CD14-positive monocyte (primary cell): ENCODE measurements around the gene TP53I13. TPM values are rescaled to one million over a fixed set of nuclear protein-coding genes. Genes with fewer than 3 reads are reported as not detected.
A peak's percentile ranks its signal among the peaks of the same experiment; 100 is the strongest.

Source experiments
- DNase-seq, 3 donors: peaks; one replicate each; pipeline ENCODE4 v3.0.0-alpha.2; 2011 to 2022
- H2AFZ ChIP-seq: 2 replicates; pipeline ENCODE4 v1.6.0; 2012; ENCODE audit warnings: mild to moderate bottlenecking, low read depth, low read length, inconsistent platforms; ENCODE audit not compliant: insufficient read depth, poor library complexity, severe bottlenecking
- H3K27ac ChIP-seq, 2 donors: 1 replicate in 1 of 2; 2 replicates in 1 of 2; pipeline ENCODE4 v1.5.1; 2012 to 2013; ENCODE audit warnings: low read length in 2 of 2, control low read depth in 1 of 2, inconsistent platforms in 1 of 2, low read depth in 1 of 2, mild to moderate bottlenecking in 1 of 2
- H3K27me3 ChIP-seq, 2 donors: one replicate each; pipeline versions ENCODE4 v1.6.0 to v1.6.1; 2011 to 2013; ENCODE audit warnings: low read length in 2 of 2; ENCODE audit not compliant: control insufficient read depth in 2 of 2, insufficient read depth in 2 of 2
- H3K36me3 ChIP-seq, 2 donors: replicated peaks in 1 of 2; 1 replicate in 1 of 2; 2 replicates in 1 of 2; pipeline versions ENCODE4 v1.5.1 to v1.6.1; 2012 to 2013; ENCODE audit warnings: low read length in 2 of 2, control low read depth in 1 of 2, inconsistent platforms in 1 of 2, mild to moderate bottlenecking in 1 of 2; ENCODE audit not compliant: insufficient read depth in 2 of 2, control insufficient read depth in 1 of 2
- H3K4me1 ChIP-seq, 2 donors: 1 replicate in 1 of 2; 2 replicates in 1 of 2; pipeline versions ENCODE4 v1.5.1 to v1.6.1; 2012 to 2013; ENCODE audit warnings: low read length in 2 of 2, control low read depth in 1 of 2, inconsistent platforms in 1 of 2, mild to moderate bottlenecking in 1 of 2, moderate library complexity in 1 of 2; ENCODE audit not compliant: insufficient read depth in 2 of 2, control insufficient read depth in 1 of 2
- H3K4me2 ChIP-seq: replicated peaks from 2 replicates; pipeline ENCODE3; 2012; ENCODE audit warnings: low read length, moderate library complexity, mild to moderate bottlenecking; ENCODE audit not compliant: poor library complexity, severe bottlenecking; ENCODE audit errors: extremely low read depth
- H3K4me3 ChIP-seq, 3 experiments: fragments of 200-600 bp in 1 of 3; sonication (generic) in 1 of 3; replicated peaks in 1 of 3; 1 replicate in 2 of 3; 2 replicates in 1 of 3; pipeline ENCODE4 v1.5.1; 2011 to 2013; ENCODE audit warnings: low read length in 3 of 3, mild to moderate bottlenecking in 3 of 3, control low read depth in 2 of 3, low read depth in 2 of 3, inconsistent platforms in 1 of 3, moderate library complexity in 1 of 3
- H3K79me2 ChIP-seq: 2 replicates; pipeline ENCODE4 v1.6.0; 2012; ENCODE audit warnings: mild to moderate bottlenecking, control low read depth, inconsistent platforms, low read length, moderate library complexity; ENCODE audit not compliant: insufficient read depth
- H3K9ac ChIP-seq: 2 replicates; pipeline ENCODE4 v1.6.0; 2017; ENCODE audit warnings: low read length, mild to moderate bottlenecking; ENCODE audit not compliant: insufficient read depth, poor library complexity, severe bottlenecking
- H3K9me3 ChIP-seq, 2 donors: replicated peaks in 1 of 2; 1 replicate in 1 of 2; 2 replicates in 1 of 2; pipeline versions ENCODE4 v1.5.1 to v1.6.1; 2012 to 2013; ENCODE audit warnings: low read length in 2 of 2, control low read depth in 1 of 2; ENCODE audit not compliant: control insufficient read depth in 1 of 2, insufficient read depth in 1 of 2
- H4K20me1 ChIP-seq: 2 replicates; pipeline ENCODE4 v1.6.0; 2012; ENCODE audit warnings: mild to moderate bottlenecking, low read length, control low read depth, moderate library complexity; ENCODE audit not compliant: insufficient read depth
- H3K27ac Mint-ChIP-seq, 7 donors: one replicate each; pipeline ENCODE4 v1.8.0; 2020; ENCODE audit warnings: mild to moderate bottlenecking in 7 of 7, mixed read lengths in 7 of 7, moderate library complexity in 6 of 7, inconsistent platforms in 2 of 7
- H3K27me3 Mint-ChIP-seq, 3 donors: one replicate each; pipeline ENCODE4 v1.8.0; 2021 to 2022; ENCODE audit warnings: low read depth in 3 of 3, mild to moderate bottlenecking in 3 of 3, mixed read lengths in 3 of 3, moderate library complexity in 3 of 3, inconsistent platforms in 1 of 3
- H3K36me3 Mint-ChIP-seq, 2 donors: one replicate each; pipeline ENCODE4 v1.8.0; 2020; ENCODE audit warnings: mixed read lengths in 2 of 2, inconsistent platforms in 1 of 2, mild to moderate bottlenecking in 1 of 2
- H3K4me1 Mint-ChIP-seq: one replicate; pipeline ENCODE4 v1.8.0; 2020; ENCODE audit warnings: mild to moderate bottlenecking, mixed read lengths
- H3K4me3 Mint-ChIP-seq, 2 donors: one replicate each; pipeline ENCODE4 v1.8.0; 2020; ENCODE audit warnings: mild to moderate bottlenecking in 2 of 2, mixed read lengths in 2 of 2, moderate library complexity in 1 of 2
- H3K9me3 Mint-ChIP-seq, 7 donors: one replicate each; pipeline ENCODE4 v1.8.0; 2020 to 2022; ENCODE audit warnings: mixed read lengths in 7 of 7, mild to moderate bottlenecking in 6 of 7, moderate library complexity in 6 of 7, inconsistent platforms in 2 of 7
- WGBS: methylation state at CpG from one replicate; pipeline ENCODE4 v1.1.5; 2013; ENCODE audit warnings: missing lambda C conversion rate; ENCODE audit not compliant: insufficient coverage; 5-methylcytosine and 5-hydroxymethylcytosine counted together
- intact Hi-C, 2 donors: fragments of 100-400 bp; cut with micrococcal nuclease; formaldehyde crosslinking; loops; one replicate each; pipeline versions ENCODE4 v1.15.0 to v1.15.1; 2023
- polyA plus RNA-seq, 3 donors: library from polyadenylated mRNA; depleted of rRNA in 1 of 3; unstranded in 2 of 3; stranded (reverse) in 1 of 3; fragments of 300-500 nt in 2 of 3; fragments of >200 nt in 1 of 3; fragmentation: Illumina TruSeq in 2 of 3; gene quantifications; 1 replicate in 2 of 3; 2 replicates in 1 of 3; pipeline ENCODE4 v1.2.3, GENCODE V29; 2012 to 2021
- TF ChIP-seq, protein P1 (sequence below): fragments of 200-600 bp; IDR thresholded peaks from one replicate; pipeline ENCODE4 v1.8.0; 2022; ENCODE audit warnings: antibody characterized with exemption, mild to moderate bottlenecking

Gene TP53I13
- polyA plus RNA-seq, 3 donors, result 9.4 to 58.6 (median 14.4) TPM

DNA sequence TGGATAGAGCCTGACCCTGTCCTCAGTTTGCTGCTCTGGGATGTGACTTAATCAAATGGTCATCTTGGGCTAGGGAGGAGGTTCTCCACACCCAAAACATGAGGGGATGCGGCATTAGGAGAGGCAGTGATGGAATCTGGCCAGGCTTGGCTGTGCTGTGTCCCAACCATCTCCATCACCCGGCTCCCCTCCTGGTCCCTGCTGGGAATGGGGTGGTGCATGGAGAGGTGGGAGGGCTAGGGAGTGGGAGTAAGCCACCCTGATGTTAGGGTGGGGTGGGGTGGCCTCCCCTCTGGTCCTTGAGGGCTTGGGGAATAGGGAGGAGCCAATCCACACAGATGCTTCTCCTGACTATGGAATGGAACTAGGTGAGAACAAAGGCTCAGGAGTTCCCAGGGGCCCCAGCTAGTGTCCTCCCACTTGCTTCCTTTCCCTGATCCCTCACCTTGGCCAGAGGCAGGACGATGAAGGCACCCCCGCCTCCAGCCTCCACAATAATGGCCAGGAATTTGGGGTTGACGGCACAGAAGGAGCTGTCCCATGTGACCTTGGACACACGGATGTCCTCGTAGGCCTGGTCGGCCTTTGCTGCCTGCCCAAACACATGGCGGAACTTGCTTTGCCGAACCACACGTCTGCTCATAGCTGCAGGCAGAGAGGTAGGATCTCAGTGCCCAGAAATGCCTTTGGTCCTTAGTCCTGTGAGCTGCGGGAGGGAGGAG, 52.4 kb downstream of the TP53I13 start:
- H3K36me3 Mint-ChIP-seq, result peaks cover 6 to 8% of the 10 kb centered on the region in 2 donors
- H3K9ac ChIP-seq, result no peak overlapping the region
- 98% methylated on average over 10 of the region's 12 CpGs for WGBS
- no peak overlapping the region for H3K27ac ChIP-seq
- TF ChIP-seq, protein P1, sequence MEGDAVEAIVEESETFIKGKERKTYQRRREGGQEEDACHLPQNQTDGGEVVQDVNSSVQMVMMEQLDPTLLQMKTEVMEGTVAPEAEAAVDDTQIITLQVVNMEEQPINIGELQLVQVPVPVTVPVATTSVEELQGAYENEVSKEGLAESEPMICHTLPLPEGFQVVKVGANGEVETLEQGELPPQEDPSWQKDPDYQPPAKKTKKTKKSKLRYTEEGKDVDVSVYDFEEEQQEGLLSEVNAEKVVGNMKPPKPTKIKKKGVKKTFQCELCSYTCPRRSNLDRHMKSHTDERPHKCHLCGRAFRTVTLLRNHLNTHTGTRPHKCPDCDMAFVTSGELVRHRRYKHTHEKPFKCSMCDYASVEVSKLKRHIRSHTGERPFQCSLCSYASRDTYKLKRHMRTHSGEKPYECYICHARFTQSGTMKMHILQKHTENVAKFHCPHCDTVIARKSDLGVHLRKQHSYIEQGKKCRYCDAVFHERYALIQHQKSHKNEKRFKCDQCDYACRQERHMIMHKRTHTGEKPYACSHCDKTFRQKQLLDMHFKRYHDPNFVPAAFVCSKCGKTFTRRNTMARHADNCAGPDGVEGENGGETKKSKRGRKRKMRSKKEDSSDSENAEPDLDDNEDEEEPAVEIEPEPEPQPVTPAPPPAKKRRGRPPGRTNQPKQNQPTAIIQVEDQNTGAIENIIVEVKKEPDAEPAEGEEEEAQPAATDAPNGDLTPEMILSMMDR, result no peak
- H3K9me3 Mint-ChIP-seq, result peaks cover 0 to 3% (median 0%) of the 10 kb centered on the region in 7 donors
- DNase-seq, result no peak
- H3K27me3 ChIP-seq, result peaks cover 7 to 68% of the 10 kb centered on the region in 2 donors
- H3K4me2 ChIP-seq, result no peak overlapping the region
- H3K9me3 ChIP-seq, result no peaks in the 10 kb centered on the region
- intact Hi-C loops, result no loop called here
- peaks cover 0 to 2% of the 10 kb centered on the region in 2 donors for H3K36me3 ChIP-seq
- H2AFZ ChIP-seq, result no peak overlapping the region
- no peak overlapping the region for H3K4me3 ChIP-seq
- peak overlapping the region in 1 of 7 donors; percentile 10 for H3K27ac Mint-ChIP-seq
- peak overlapping the region in 1 of 2 donors; percentile 60 for H3K4me3 Mint-ChIP-seq
- H3K27me3 Mint-ChIP-seq, result peaks cover 39 to 80% (median 55%) of the 10 kb centered on the region in 3 donors
- H3K79me2 ChIP-seq, result no peaks in the 10 kb centered on the region
- H3K4me1 Mint-ChIP-seq, result peaks cover 34% of the 10 kb centered on the region
- peaks cover 39 to 40% of the 10 kb centered on the region in 2 donors for H3K4me1 ChIP-seq
- peaks cover 52% of the 10 kb centered on the region for H4K20me1 ChIP-seq

DNA sequence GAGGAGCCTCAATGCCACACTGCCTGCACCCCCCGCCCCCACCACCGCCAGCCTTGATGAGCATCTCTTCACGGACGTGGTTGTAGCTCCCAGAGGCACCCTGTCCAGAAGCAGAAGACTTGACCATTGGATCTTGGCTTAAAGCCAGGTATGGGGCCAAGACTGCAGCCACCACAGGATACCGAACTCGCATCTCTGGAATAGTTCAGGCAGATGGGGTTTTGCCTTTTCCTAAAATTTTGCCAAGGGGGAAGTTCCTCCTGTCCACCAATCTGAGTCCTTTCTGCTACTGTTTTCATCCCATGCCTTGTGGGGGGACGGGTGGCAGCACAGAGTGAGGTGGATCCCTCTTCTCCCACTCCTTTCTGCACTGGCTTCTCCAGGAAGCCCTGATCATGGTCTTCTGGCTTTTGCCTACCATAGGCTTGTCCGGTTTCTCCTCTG, 53.3 kb downstream of the TP53I13 start:
- Histone ChIP-seq H3K79me2 (no peaks in the 10 kb centered on the region), H3K9me3 (no peaks in the 10 kb centered on the region), H3K4me1 (peaks cover 31 to 32% of the 10 kb centered on the region in 2 donors), H2AFZ (no peak overlapping the region), H3K9ac (no peak overlapping the region), H3K4me2 (peak overlapping the region; percentile 81), H3K36me3 (peaks cover 6 to 11% of the 10 kb centered on the region in 2 donors), H3K4me3 (peak overlapping the region in 1 of 3 experiments; percentile 72), H3K27ac (no peak overlapping the region), H3K27me3 (peaks cover under 1 to 60% of the 10 kb centered on the region in 2 donors), H4K20me1 (peaks cover 52% of the 10 kb centered on the region)
- Mint-ChIP-seq H3K4me1 (peaks cover 26% of the 10 kb centered on the region), H3K36me3 (peaks cover 12 to 13% of the 10 kb centered on the region in 2 donors), H3K27ac (peak overlapping the region in 1 of 7 donors; percentile 69), H3K4me3 (peak overlapping the region; percentile 78 to 83), H3K9me3 (no peaks in the 10 kb centered on the region), H3K27me3 (peaks cover 31 to 71% (median 47%) of the 10 kb centered on the region in 3 donors)
- TF ChIP-seq, protein P1, result no peak
- intact Hi-C loops, result no loop called here
- DNase-seq, result no peak
- 75% methylated on average over 5 of the region's 8 CpGs for WGBS

Other genes with a start within 250 kb of the TP53I13 start
- gene TAOK1, start 178.3 kb upstream of the TP53I13 start, polyA plus RNA-seq, result 10 to 100 TPM in 1 of 3 donors, 1 to 10 TPM in 2; 2.4 to 13.9 (median 4.8) TPM
- gene ABHD15, start 1.7 kb upstream of the TP53I13 start, polyA plus RNA-seq, result 1 to 10 TPM; 3.1 to 4.6 (median 3.6) TPM
- gene GIT1, start 20.9 kb downstream of the TP53I13 start, polyA plus RNA-seq, result 10 to 100 TPM in 1 of 3 donors, 1 to 10 TPM in 2; 3.1 to 41.7 (median 4.4) TPM
- under 1 TPM in 1 of 3 donors, not detected in 2; 0.37 TPM for gene ANKRD13B, start 24.4 kb downstream of the TP53I13 start, polyA plus RNA-seq
- 1 to 10 TPM in 1 of 3 donors, not detected in 2; 1.3 TPM for gene CORO6, start 54.2 kb downstream of the TP53I13 start, polyA plus RNA-seq